ENCODE measurements around the gene THTPA. TPM values are rescaled to one million over a fixed set of nuclear protein-coding genes. Genes with fewer than 3 reads are reported as not detected.

The THTPA gene
- total and polyA plus RNA-seq, 2 donors (not counting 1 experiment from before 2014, with no cell fraction given): 7.8 to 24.1 TPM

DNA sequence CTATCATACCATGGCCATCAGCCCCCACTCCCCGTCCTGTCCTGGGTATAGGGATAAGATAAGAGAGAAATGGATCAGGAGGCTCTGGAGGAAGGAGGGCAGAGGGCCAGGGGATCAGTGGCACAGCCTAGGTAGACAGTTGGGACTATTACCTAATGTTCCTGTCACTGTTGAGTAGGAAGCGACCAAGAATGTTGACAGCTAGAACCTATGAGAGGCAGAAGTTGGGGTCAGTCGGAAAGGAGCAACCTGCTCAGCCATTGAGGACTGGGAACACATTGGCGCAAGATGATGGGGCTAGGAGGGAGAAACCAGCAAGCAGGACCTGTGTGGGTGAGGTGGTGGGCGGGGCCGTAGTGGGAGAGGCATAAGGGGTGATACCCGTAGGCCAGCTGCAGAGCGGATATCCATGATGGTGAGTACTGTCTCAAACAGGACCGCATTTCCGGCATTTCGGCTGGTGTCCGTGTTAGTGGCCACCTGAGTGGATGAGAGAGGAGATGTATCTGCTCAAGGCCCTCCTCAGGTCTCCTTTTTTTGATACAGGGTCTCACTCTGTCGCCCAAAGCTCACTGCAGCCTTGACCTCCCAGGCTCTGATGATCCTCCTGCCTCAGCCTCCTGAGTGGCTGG lies 8.2 kb downstream of the THTPA start:
- Histone ChIP-seq H3K4me2 (ENCODE audit: extremely low read depth, insufficient read depth, low read length) (no peak overlapping the region), H3K27me3 (ENCODE audit: control insufficient read depth, insufficient read depth, low read length) (no peaks in the 10 kb centered on the region), H3K27ac (ENCODE audit: insufficient read depth, low read length) (no peak overlapping the region), H4K20me1 (ENCODE audit: control insufficient read depth, extremely low read depth, insufficient read depth, low read length) (no peaks in the 10 kb centered on the region), H2AFZ (ENCODE audit: low read length) (no peak overlapping the region), H3K9me3 (ENCODE audit: control insufficient read depth, insufficient read depth, low read depth, low read length) (no peaks in the 10 kb centered on the region), H3K79me2 (ENCODE audit: control insufficient read depth, insufficient read depth, low read length) (no peaks in the 10 kb centered on the region), H3K4me1 (ENCODE audit: control insufficient read depth, extremely low read depth, insufficient read depth, low read length) (no peaks in the 10 kb centered on the region), H3K4me3 (replicated peaks in 1 of 4; ENCODE audit: control extremely low read depth in 1 of 4, insufficient read depth in 1 of 4, low read depth in 3 of 4, low read length in 4 of 4) (no peak overlapping the region), H3K36me3 (ENCODE audit: control insufficient read depth, insufficient read depth, low read length) (no peaks in the 10 kb centered on the region), H3K9ac (ENCODE audit: insufficient read depth, low read length) (no peak overlapping the region)
- DNase-seq (ENCODE audit: low read depth in 2 of 2): no peak
- TF ChIP-seq, protein P1, sequence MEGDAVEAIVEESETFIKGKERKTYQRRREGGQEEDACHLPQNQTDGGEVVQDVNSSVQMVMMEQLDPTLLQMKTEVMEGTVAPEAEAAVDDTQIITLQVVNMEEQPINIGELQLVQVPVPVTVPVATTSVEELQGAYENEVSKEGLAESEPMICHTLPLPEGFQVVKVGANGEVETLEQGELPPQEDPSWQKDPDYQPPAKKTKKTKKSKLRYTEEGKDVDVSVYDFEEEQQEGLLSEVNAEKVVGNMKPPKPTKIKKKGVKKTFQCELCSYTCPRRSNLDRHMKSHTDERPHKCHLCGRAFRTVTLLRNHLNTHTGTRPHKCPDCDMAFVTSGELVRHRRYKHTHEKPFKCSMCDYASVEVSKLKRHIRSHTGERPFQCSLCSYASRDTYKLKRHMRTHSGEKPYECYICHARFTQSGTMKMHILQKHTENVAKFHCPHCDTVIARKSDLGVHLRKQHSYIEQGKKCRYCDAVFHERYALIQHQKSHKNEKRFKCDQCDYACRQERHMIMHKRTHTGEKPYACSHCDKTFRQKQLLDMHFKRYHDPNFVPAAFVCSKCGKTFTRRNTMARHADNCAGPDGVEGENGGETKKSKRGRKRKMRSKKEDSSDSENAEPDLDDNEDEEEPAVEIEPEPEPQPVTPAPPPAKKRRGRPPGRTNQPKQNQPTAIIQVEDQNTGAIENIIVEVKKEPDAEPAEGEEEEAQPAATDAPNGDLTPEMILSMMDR (conservative IDR thresholded peaks at IDR 0.05 in 1 of 2, IDR thresholded peaks at IDR 0.05 in 1 of 2; ENCODE audit: low read depth in 1 of 2, low read length in 2 of 2): no peak
- TF ChIP-seq EZH2 (IDR thresholded peaks at IDR 0.05; ENCODE audit: low read length, missing control alignments): no peak

DNA sequence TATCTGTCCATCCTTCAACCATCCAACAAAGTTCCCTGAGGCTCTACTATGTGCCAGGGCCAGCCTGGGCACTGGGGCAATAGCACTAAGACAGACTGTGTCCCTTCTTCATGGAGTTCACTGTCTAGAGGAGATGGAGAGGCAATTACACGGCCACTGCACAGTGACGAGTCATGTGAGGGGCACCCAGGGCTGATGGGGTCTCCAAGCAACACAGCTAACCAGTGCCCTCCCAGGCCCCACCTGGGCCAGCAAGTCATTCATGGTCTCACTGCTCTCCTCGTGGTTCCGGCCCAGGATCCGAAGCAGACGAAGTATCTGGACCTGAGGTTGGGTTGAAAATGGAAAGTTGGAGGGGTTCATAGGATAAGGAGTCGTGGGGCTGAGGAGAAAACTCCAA lies 8.8 kb downstream of the THTPA start:
- no peak for DNase-seq (ENCODE audit: low read depth in 2 of 2)

DNA sequence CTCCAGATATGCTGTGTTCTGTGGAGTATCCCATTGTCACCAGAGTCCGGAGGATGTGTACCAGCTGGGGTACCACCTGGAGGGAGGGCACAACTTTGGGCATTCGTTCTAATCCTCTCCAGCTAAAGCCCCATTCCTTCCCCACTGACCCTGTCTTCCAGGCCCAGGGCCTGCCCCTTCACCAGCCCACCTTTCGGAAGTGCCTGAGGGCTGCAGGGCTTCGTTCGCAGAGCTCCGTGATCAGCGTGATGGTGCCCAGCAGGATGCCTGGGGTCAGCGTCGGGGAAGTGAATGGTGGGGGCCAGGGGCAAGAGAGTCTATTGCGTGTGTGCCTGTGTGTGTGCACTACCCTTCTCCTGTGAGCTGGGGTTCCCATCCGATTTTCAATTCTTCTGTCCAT lies 9.6 kb downstream of the THTPA start:
- Histone ChIP-seq H3K36me3 (ENCODE audit: control insufficient read depth, insufficient read depth, low read length) (no peaks in the 10 kb centered on the region), H3K4me1 (ENCODE audit: control insufficient read depth, extremely low read depth, insufficient read depth, low read length) (no peaks in the 10 kb centered on the region), H3K4me2 (ENCODE audit: extremely low read depth, insufficient read depth, low read length) (no peak overlapping the region), H2AFZ (ENCODE audit: low read length) (no peak overlapping the region), H3K9ac (ENCODE audit: insufficient read depth, low read length) (no peak overlapping the region), H3K27ac (ENCODE audit: insufficient read depth, low read length) (no peak overlapping the region), H4K20me1 (ENCODE audit: control insufficient read depth, extremely low read depth, insufficient read depth, low read length) (no peaks in the 10 kb centered on the region), H3K27me3 (ENCODE audit: control insufficient read depth, insufficient read depth, low read length) (no peaks in the 10 kb centered on the region), H3K4me3 (replicated peaks in 1 of 4; ENCODE audit: control extremely low read depth in 1 of 4, insufficient read depth in 1 of 4, low read depth in 3 of 4, low read length in 4 of 4) (no peak overlapping the region), H3K79me2 (ENCODE audit: control insufficient read depth, insufficient read depth, low read length) (no peaks in the 10 kb centered on the region), H3K9me3 (ENCODE audit: control insufficient read depth, insufficient read depth, low read depth, low read length) (no peaks in the 10 kb centered on the region)
- TF ChIP-seq, protein P1 (conservative IDR thresholded peaks at IDR 0.05 in 1 of 2, IDR thresholded peaks at IDR 0.05 in 1 of 2; ENCODE audit: low read depth in 1 of 2, low read length in 2 of 2): no peak
- TF ChIP-seq EZH2 (IDR thresholded peaks at IDR 0.05; ENCODE audit: low read length, missing control alignments): no peak
- no peak for DNase-seq (ENCODE audit: low read depth in 2 of 2)

More for the DNA sequence above, 8.8 kb downstream of the THTPA start:
- no peak overlapping the region for H3K4me2 ChIP-seq (ENCODE audit: extremely low read depth, insufficient read depth, low read length)
- no peaks in the 10 kb centered on the region for H4K20me1 ChIP-seq (ENCODE audit: control insufficient read depth, extremely low read depth, insufficient read depth, low read length)
- no peaks in the 10 kb centered on the region for H3K9me3 ChIP-seq (ENCODE audit: control insufficient read depth, insufficient read depth, low read depth, low read length)
- no peak overlapping the region for H3K27ac ChIP-seq (ENCODE audit: insufficient read depth, low read length)
- H2AFZ ChIP-seq (ENCODE audit: low read length): no peak overlapping the region
- H3K27me3 ChIP-seq (ENCODE audit: control insufficient read depth, insufficient read depth, low read length): no peaks in the 10 kb centered on the region
- no peaks in the 10 kb centered on the region for H3K36me3 ChIP-seq (ENCODE audit: control insufficient read depth, insufficient read depth, low read length)
- TF ChIP-seq, protein P1 (conservative IDR thresholded peaks at IDR 0.05 in 1 of 2, IDR thresholded peaks at IDR 0.05 in 1 of 2; ENCODE audit: low read depth in 1 of 2, low read length in 2 of 2): no peak
- no peak for TF ChIP-seq EZH2 (IDR thresholded peaks at IDR 0.05; ENCODE audit: low read length, missing control alignments)
- H3K4me1 ChIP-seq (ENCODE audit: control insufficient read depth, extremely low read depth, insufficient read depth, low read length): no peaks in the 10 kb centered on the region
- no peak overlapping the region for H3K4me3 ChIP-seq (replicated peaks in 1 of 4; ENCODE audit: control extremely low read depth in 1 of 4, insufficient read depth in 1 of 4, low read depth in 3 of 4, low read length in 4 of 4)
- no peaks in the 10 kb centered on the region for H3K79me2 ChIP-seq (ENCODE audit: control insufficient read depth, insufficient read depth, low read length)
- H3K9ac ChIP-seq (ENCODE audit: insufficient read depth, low read length): no peak overlapping the region

Data from fibroblast of lung (primary cell).